ENCODE data around the gene MOB3B. TPM values are rescaled to one million over a fixed set of nuclear protein-coding genes. Genes with fewer than 3 reads are reported as not detected.

The MOB3B gene
- total and polyA plus RNA-seq, 11 donors: 0.42 to 2.8 (median 1.8) TPM

GRCh38 chr9:27471789-27472188 lies 57.8 kb downstream of the MOB3B start:
- Histone ChIP-seq H3K36me3 (no peaks in the 10 kb centered on the region), H3K4me1 (peaks cover 0 to 66% (median 13%) of the 10 kb centered on the region in 12 donors), H3K9me3 (no peaks in the 10 kb centered on the region), H3K4me3 (no peak overlapping the region), H3K27me3 (no peaks in the 10 kb centered on the region), H3K27ac (peak overlapping the region in 4 of 12 donors; percentile 8 to 39 (median 20))
- intact Hi-C loops (cut with DNase I): loop anchor here in 1 of 10 donors (10.0 kb wide), 1 partner anchor 53 kb away; the partner anchor contains the start of genes IFNK and MOB3B
- 76 to 88% (median 82%) methylated on average over 3 of the region's 3 CpGs for WGBS, 4 donors
- no peak for DNase-seq
- TF ChIP-seq POLR2A (IDR thresholded peaks at IDR 0.05) (no peak), CTCF (IDR thresholded peaks at IDR 0.05) (no peak)
- ATAC-seq: no peak

- intact Hi-C loops (cut with DNase I): loop anchor here in 1 of 10 donors (10.0 kb wide), 1 partner anchor 53 kb away; the partner anchor contains the start of genes IFNK and MOB3B
- Histone ChIP-seq H3K9me3 (no peaks in the 10 kb centered on the region), H3K4me1 (peaks cover 0 to 66% (median 13%) of the 10 kb centered on the region in 12 donors), H3K27me3 (no peaks in the 10 kb centered on the region), H3K27ac (peak overlapping the region in 4 of 12 donors; percentile 8 to 39 (median 20)), H3K4me3 (no peak overlapping the region), H3K36me3 (no peaks in the 10 kb centered on the region)
- whole genome bisulfite sequencing, 4 donors: 88 to 93% (median 92%) methylated on average over 5 of the region's 5 CpGs
- DNase-seq: no peak
- ATAC-seq: no peak
- TF ChIP-seq POLR2A (IDR thresholded peaks at IDR 0.05) (no peak), CTCF (IDR thresholded peaks at IDR 0.05) (no peak)
These were observed 58.2 kb downstream of the MOB3B start for GRCh38 chr9:27471366-27471765.

GRCh38 chr9:27470291-27470856 lies 59.2 kb downstream of the MOB3B start:
- Histone ChIP-seq H3K27ac (no peak overlapping the region), H3K9me3 (no peaks in the 10 kb centered on the region), H3K36me3 (no peaks in the 10 kb centered on the region), H3K4me1 (peaks cover 0 to 65% (median 13%) of the 10 kb centered on the region in 12 donors), H3K27me3 (no peaks in the 10 kb centered on the region), H3K4me3 (no peak overlapping the region)
- ATAC-seq (no peak), DNase-seq (no peak)
- intact Hi-C loops (cut with DNase I): loop anchor here in 1 of 10 donors (10.0 kb wide), 1 partner anchor 54 kb away; the partner anchor contains the start of genes IFNK and MOB3B
- no peak for TF ChIP-seq CTCF (IDR thresholded peaks at IDR 0.05)
- no peak for TF ChIP-seq POLR2A (IDR thresholded peaks at IDR 0.05)
- WGBS, 4 donors: 96 to 98% (median 97%) methylated on average over 6 of the region's 6 CpGs

- intact Hi-C loops (cut with DNase I): loop anchor here in 2 of 10 donors (5.0 to 10.0 kb wide), 2 partner anchors 42 to 55 kb away; no protein-coding TSS in a partner anchor
- WGBS, 4 donors: 75 to 93% (median 84%) methylated on average over 3 of the region's 3 CpGs
These were observed 60.1 kb downstream of the MOB3B start for GRCh38 chr9:27469550-27469949.

More at GRCh38 chr9:27469550-27469949, 60.1 kb downstream of the MOB3B start:
- Histone ChIP-seq H3K4me1 (peaks cover 0 to 57% (median 9%) of the 10 kb centered on the region in 12 donors), H3K36me3 (no peaks in the 10 kb centered on the region), H3K4me3 (no peak overlapping the region), H3K27me3 (no peaks in the 10 kb centered on the region), H3K9me3 (no peaks in the 10 kb centered on the region), H3K27ac (no peak overlapping the region)
- TF ChIP-seq CTCF (IDR thresholded peaks at IDR 0.05) (no peak), POLR2A (IDR thresholded peaks at IDR 0.05) (no peak)
- ATAC-seq (no peak), DNase-seq (no peak)
